Left kidney (tissue), 2 donors: Measurements from ENCODE around the gene BAX. TPM values are rescaled to one million over a fixed set of nuclear protein-coding genes. Genes with fewer than 3 reads are reported as not detected.
A peak's percentile ranks its signal among the peaks of the same experiment; 100 is the strongest.
"Not testable (repeated sequence)": the region's sequence is repeated elsewhere in the genome, so short reads cannot be mapped to it uniquely, and the experiment has no call there.

Experiments
- DNase-seq: peaks from one replicate; pipeline ENCODE4 v3.0.0-alpha.2; 2013
- polyA plus RNA-seq: library from polyadenylated mRNA; unstranded; fragments of 120-200 nt; gene quantifications from one replicate; pipeline ENCODE4 v1.2.1, GENCODE V29; 2013; ENCODE audit not compliant: insufficient read length

BAX gene
- polyA plus RNA-seq, 1 donor, result 64.5 TPM

- not testable (repeated sequence) for DNase-seq
These were observed 27.0 kb upstream of the BAX start for GRCh38 chr19:48927692-48928091.

GRCh38 chr19:48928164-48929025 lies 26.3 kb upstream of the BAX start:
- no peak for DNase-seq

GRCh38 chr19:48933382-48933932 lies 21.2 kb upstream of the BAX start, which contains the start of gene DHDH:
Gene DHDH, plus strand, starts transcription at chr19:48933699. Its CDS starts 23 bp downstream, at chr19:48933722.
- DNase-seq, result peak; percentile 81

- no peak for DNase-seq
These were observed 19.8 kb upstream of the BAX start for GRCh38 chr19:48934837-48935236.

GRCh38 chr19:48935864-48936263 lies 18.8 kb upstream of the BAX start:
- no peak for DNase-seq

GRCh38 chr19:48938256-48938655 lies 16.4 kb upstream of the BAX start:
- DNase-seq, result no peak

- DNase-seq, result no peak
These were observed 13.8 kb upstream of the BAX start for GRCh38 chr19:48940902-48941301.

- DNase-seq, result no peak
These were observed 11.6 kb upstream of the BAX start for GRCh38 chr19:48943081-48943480.

GRCh38 chr19:48945415-48945814 lies 9.3 kb upstream of the BAX start:
- no peak for DNase-seq

GRCh38 chr19:48945817-48946216 lies 8.9 kb upstream of the BAX start:
- DNase-seq, result no peak

GRCh38 chr19:48946463-48947257 lies 8.0 kb upstream of the BAX start:
- no peak for DNase-seq

GRCh38 chr19:48947258-48947542 lies 7.5 kb upstream of the BAX start:
- no peak for DNase-seq

- no peak for DNase-seq
These were observed 4.5 kb upstream of the BAX start for GRCh38 chr19:48950159-48950558.

GRCh38 chr19:48950830-48951519 lies 3.7 kb upstream of the BAX start:
- no peak for DNase-seq

- no peak for DNase-seq
These were observed 1.5 kb upstream of the BAX start for GRCh38 chr19:48953141-48953540.

GRCh38 chr19:48953990-48954594 lies 583 bp upstream of the BAX start:
- no peak for DNase-seq

- DNase-seq, result no peak
These were observed 758 bp downstream of the BAX start for GRCh38 chr19:48955308-48955958.

GRCh38 chr19:48958006-48958405 lies 3.3 kb downstream of the BAX start:
- no peak for DNase-seq

GRCh38 chr19:48959341-48960239 lies 4.9 kb downstream of the BAX start:
- no peak for DNase-seq

- DNase-seq, result no peak
These were observed 6.5 kb downstream of the BAX start for GRCh38 chr19:48961051-48961649.
